Measurements from ENCODE around the gene NR2C1.

- TF ChIP-seq CTCF (IDR thresholded peaks at IDR 0.05) (no peak), POLR2A (IDR thresholded peaks at IDR 0.05) (no peak)
These were observed 16.0 kb upstream of the NR2C1 start for GRCh38 chr12:95089462-95089861.
